Measurements from ENCODE around the gene RPGR.

- TF ChIP-seq CTCF (conservative IDR thresholded peaks at IDR 0.05), result no peak
- no peak for TF ChIP-seq ZFX (IDR thresholded peaks at IDR 0.05)
Observed at GRCh38 chrX:38273453-38273852, 53.9 kb downstream of the RPGR start.

Data from C4-2B (cell line).